NT2/D1 (cell line): ENCODE measurements around the gene FLOT2.
"Not testable (repeated sequence)": the region's sequence is repeated elsewhere in the genome, so short reads cannot be mapped to it uniquely, and the experiment has no call there.

ENCODE experiments used
- DNase-seq: peaks from one replicate; pipeline ENCODE4 v3.0.0-alpha.2; 2011; ENCODE audit warnings: low read depth, low spot score
- H3K27me3 ChIP-seq: 2 replicates; pipeline ENCODE4 v1.6.0; 2011; ENCODE audit warnings: mild to moderate bottlenecking; ENCODE audit not compliant: insufficient read length, insufficient read depth
- H3K36me3 ChIP-seq: 2 replicates; pipeline ENCODE4 v1.6.1; 2011; ENCODE audit warnings: mild to moderate bottlenecking, low read length, mixed read lengths; ENCODE audit not compliant: insufficient read depth, insufficient read length
- H3K4me1 ChIP-seq: 2 replicates; pipeline ENCODE4 v1.5.1; 2011; ENCODE audit not compliant: insufficient read depth, insufficient read length
- H3K4me3 ChIP-seq: 2 replicates; pipeline ENCODE4 v1.5.1; 2011; ENCODE audit warnings: low read depth; ENCODE audit not compliant: insufficient read length
- H3K9ac ChIP-seq: 2 replicates; pipeline ENCODE4 v1.6.0; 2011; ENCODE audit warnings: low read depth; ENCODE audit not compliant: insufficient read length
- H3K9me3 ChIP-seq: 2 replicates; pipeline ENCODE4 v1.5.1; 2011; ENCODE audit warnings: mild to moderate bottlenecking, low read length; ENCODE audit not compliant: insufficient read depth
- SUZ12 ChIP-seq: IDR thresholded peaks from 2 replicates; pipeline ENCODE4 v1.6.1; 2011; ENCODE audit not compliant: insufficient read length, insufficient read depth; ENCODE audit errors: extremely low read depth
- YY1 ChIP-seq: IDR thresholded peaks from 2 replicates; pipeline ENCODE4 v1.6.1; 2011; ENCODE audit not compliant: insufficient read length, insufficient read depth
- ZNF274 ChIP-seq: IDR thresholded peaks from 2 replicates; pipeline ENCODE4 v1.6.1; 2011; ENCODE audit warnings: mild to moderate bottlenecking, low read depth, low read length

Gene FLOT2

GRCh38 chr17:28878158-28878910 lies 19.2 kb downstream of the FLOT2 start:
- Histone ChIP-seq H3K4me3 (no peak overlapping the region), H3K4me1 (no peaks in the 10 kb centered on the region), H3K36me3 (peaks cover 46% of the 10 kb centered on the region), H3K9ac (no peak overlapping the region), H3K9me3 (peaks cover 4% of the 10 kb centered on the region; the same call in 1 of the 2 replicates), H3K27me3 (no peaks in the 10 kb centered on the region)
- TF ChIP-seq ZNF274: no peak
- TF ChIP-seq SUZ12: no peak
- TF ChIP-seq YY1: no peak
- DNase-seq: no peak

GRCh38 chr17:28877150-28877711 lies 20.3 kb downstream of the FLOT2 start:
- not testable (repeated sequence) for H3K9me3 ChIP-seq, H3K4me1 ChIP-seq, H3K4me3 ChIP-seq, H3K9ac ChIP-seq, H3K27me3 ChIP-seq, DNase-seq
- H3K36me3 ChIP-seq: peaks cover 40% of the 10 kb centered on the region

- no peak for DNase-seq
- H3K4me3 ChIP-seq: no peak overlapping the region
- H3K4me1 ChIP-seq: no peaks in the 10 kb centered on the region
- H3K27me3 ChIP-seq: no peaks in the 10 kb centered on the region
- TF ChIP-seq YY1 (no peak), ZNF274 (no peak), SUZ12 (no peak)
- peaks cover 28% of the 10 kb centered on the region for H3K36me3 ChIP-seq
- H3K9me3 ChIP-seq: peaks cover 4% of the 10 kb centered on the region; the same call in 1 of the 2 replicates
- no peak overlapping the region for H3K9ac ChIP-seq
Observed at GRCh38 chr17:28875848-28876550, 21.5 kb downstream of the FLOT2 start.

GRCh38 chr17:28874750-28875149 lies 22.8 kb downstream of the FLOT2 start:
- H3K9ac ChIP-seq: no peak overlapping the region
- H3K4me1 ChIP-seq: no peaks in the 10 kb centered on the region
- TF ChIP-seq YY1: no peak
- no peak for TF ChIP-seq ZNF274
- TF ChIP-seq SUZ12: no peak
- no peak for DNase-seq
- H3K27me3 ChIP-seq: no peaks in the 10 kb centered on the region
- H3K36me3 ChIP-seq: peaks cover 15% of the 10 kb centered on the region
- H3K9me3 ChIP-seq: peaks cover 4% of the 10 kb centered on the region; the same call in 1 of the 2 replicates
- no peak overlapping the region for H3K4me3 ChIP-seq

GRCh38 chr17:28873839-28874238 lies 23.7 kb downstream of the FLOT2 start:
- no peak for DNase-seq
- peaks cover 4% of the 10 kb centered on the region; the same call in 1 of the 2 replicates for H3K9me3 ChIP-seq
- peaks cover 7% of the 10 kb centered on the region for H3K36me3 ChIP-seq
- H3K4me3 ChIP-seq: no peak overlapping the region
- H3K9ac ChIP-seq: no peak overlapping the region
- H3K27me3 ChIP-seq: no peaks in the 10 kb centered on the region
- no peaks in the 10 kb centered on the region for H3K4me1 ChIP-seq
- TF ChIP-seq ZNF274: no peak

- no peak overlapping the region for H3K9ac ChIP-seq
- no peaks in the 10 kb centered on the region for H3K27me3 ChIP-seq
- no peaks in the 10 kb centered on the region for H3K4me1 ChIP-seq
- TF ChIP-seq SUZ12 (no peak), YY1 (no peak), ZNF274 (no peak)
- no peaks in the 10 kb centered on the region for H3K9me3 ChIP-seq
- no peaks in the 10 kb centered on the region for H3K36me3 ChIP-seq
- no peak overlapping the region for H3K4me3 ChIP-seq
- DNase-seq: no peak
Observed at GRCh38 chr17:28871056-28871579, 26.4 kb downstream of the FLOT2 start.

- Histone ChIP-seq H3K9ac (no peak overlapping the region), H3K27me3 (no peaks in the 10 kb centered on the region), H3K36me3 (no peaks in the 10 kb centered on the region), H3K4me1 (peaks cover 6% of the 10 kb centered on the region), H3K9me3 (no peaks in the 10 kb centered on the region), H3K4me3 (no peak overlapping the region)
- TF ChIP-seq SUZ12 (no peak), YY1 (no peak), ZNF274 (no peak)
- DNase-seq: no peak
Observed at GRCh38 chr17:28867276-28867675, 30.3 kb downstream of the FLOT2 start.
